GM18526 (cell line): Measurements from ENCODE around the gene DNAL1.

Source experiments
- POLR2A ChIP-seq: IDR thresholded peaks from 3 replicates; pipeline ENCODE4 v1.6.1; 2011; ENCODE audit not compliant: insufficient read length; ENCODE audit errors: extremely low read depth

DNAL1 gene

DNA sequence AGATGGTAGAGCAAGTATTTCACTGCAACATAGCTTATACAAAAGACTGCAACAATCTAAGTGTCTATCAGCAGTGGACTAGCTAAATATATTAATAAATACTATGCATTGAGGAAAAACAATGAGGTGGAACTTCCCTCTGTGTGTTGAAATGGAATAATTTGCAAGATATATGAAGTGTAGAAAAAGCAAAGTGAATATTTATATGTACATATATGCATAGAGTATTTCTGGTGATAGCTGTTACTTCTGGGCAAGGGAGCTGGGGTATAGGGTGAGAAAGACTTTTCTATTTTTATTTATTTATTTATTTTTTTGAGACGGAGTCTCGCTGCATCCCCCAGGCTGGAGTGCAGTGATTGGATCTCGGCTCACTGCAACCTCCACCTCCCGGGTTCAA, 33.9 kb downstream of the DNAL1 start:
- TF ChIP-seq POLR2A, result no peak

DNA sequence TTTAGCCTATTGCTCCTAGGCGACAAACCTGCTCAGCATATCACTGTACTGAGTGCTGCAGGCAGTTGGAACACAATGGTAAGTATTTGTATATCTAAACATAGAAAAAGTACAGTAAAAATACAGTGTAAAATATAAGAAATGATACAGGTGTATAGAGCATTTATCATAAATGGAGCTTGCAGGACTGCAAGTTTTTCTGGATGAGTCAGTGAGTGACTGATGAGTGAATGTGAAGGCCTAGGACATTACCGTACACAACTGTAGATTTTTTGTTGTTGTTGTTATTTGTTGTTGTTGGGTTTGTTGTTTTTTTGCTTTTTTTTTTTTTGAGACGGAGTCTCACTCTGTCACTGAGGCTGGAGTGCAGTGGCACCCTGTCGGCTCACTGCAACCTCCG, 36.0 kb downstream of the DNAL1 start:
- TF ChIP-seq POLR2A, result no peak

DNA sequence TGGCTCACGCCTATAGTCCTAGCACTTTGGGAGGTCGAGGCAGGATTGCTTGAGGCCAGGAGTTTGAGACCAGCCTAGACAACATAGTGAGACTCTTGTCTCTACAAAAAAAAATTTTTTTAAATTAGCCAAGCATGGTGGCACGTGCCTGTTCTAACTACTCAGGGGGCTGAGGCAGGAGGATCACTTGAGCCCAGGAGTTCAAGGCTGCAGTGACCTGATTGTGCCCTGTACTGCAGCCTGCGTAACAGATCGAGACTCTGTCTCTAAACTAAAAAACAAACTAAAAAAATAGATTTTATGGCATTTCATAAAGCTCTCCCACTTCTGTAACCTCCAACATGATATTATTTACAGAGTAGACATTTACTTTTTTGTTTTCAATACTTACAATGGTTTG, 39.8 kb downstream of the DNAL1 start:
- no peak for TF ChIP-seq POLR2A

DNA sequence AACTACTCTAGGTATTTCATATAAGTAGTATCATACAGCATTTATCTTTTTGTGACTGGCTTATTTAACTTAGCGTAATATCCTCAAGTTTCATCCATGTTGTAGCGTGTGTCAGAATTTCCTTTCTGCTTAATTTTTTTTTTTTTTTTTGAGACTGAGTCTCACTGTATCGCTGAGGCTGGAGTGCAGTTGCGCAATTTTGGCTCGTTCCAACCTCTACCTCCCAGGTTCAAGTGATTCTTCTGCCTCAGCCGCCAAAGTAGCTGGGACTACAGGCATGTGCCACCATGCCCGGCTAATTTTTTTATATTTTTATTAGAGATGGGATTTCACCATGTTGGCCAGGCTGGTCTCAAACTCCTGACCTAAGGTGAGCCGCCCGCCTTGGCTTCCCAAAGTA, 40.5 kb downstream of the DNAL1 start:
- TF ChIP-seq POLR2A, result no peak

DNA sequence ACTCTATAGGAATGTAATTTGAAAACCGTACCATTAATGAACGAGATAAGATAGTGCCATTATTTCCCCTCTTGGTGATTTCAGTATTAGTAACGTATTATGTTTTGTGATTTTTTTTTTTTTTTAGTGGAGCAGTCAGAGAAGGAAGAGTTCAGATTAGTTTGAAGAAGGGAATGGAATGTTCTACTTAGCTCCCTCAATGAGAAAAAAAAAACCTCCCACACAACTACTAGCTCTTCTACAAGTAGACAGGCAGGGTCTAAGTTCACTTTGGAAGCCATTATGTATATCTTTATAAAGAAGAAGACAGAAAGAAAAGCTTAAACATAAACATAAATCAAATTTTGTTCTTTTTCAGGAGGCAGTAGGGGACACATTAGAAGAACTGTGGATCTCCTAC, 42.1 kb downstream of the DNAL1 start:
- no peak for TF ChIP-seq POLR2A

DNA sequence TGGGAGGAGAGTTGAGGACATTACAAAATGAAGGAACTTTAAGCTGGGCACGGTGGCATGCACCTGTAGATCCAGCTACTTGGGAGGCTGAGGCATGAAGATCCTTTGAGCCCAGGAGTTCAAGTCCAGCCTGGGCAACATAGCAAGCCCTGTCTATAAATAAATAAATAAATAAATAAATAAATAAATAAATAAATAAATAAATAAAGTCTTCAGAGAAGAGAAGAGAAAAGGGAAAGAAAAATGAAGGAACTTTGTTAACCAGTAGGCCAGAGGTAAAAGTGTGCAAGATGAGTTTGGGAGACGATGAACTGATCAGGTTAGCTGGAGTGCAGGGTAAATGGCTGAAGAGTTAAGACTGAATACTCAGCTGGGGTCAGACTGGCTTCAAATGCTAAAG, 49.3 kb downstream of the DNAL1 start:
- TF ChIP-seq POLR2A, result no peak

DNA sequence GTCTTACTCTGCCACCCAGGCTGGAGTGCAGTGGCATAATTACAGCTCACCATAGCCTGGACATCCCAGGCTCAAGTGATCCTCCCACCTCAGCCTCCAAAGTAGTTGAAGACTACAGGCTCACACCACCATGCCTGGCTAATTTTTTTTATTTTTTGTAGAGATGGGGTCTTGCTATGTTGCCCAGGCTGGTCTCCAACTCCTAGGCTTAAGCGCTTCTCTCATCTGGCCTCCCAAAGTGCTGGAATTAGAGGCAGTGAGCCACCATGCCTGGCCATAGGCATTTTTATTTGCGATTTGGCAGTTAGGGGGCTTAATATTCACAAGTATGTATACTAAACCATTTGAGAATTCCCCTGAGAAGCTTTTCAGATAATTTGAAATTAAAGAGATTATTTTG, 50.3 kb downstream of the DNAL1 start:
- TF ChIP-seq POLR2A, result no peak

DNA sequence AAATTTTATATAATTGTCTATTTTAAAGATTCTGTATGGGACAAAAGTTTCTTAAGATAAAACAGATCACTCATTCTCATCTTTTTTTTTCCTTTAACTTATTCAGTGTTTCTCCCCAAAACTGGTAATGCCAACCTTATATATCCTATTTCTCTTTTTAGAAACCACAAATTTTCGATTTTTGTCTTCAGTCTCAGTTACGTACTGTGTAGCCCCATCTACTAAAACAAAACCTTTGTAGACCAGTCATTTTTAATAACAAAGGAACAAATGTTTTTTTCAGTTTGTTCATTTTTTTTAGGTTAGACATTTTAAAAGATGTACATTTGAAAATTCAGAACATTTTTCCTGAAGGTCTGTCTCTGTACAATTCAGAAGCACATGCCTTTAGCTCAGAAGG, 51.2 kb downstream of the DNAL1 start:
- TF ChIP-seq POLR2A, result no peak

DNA sequence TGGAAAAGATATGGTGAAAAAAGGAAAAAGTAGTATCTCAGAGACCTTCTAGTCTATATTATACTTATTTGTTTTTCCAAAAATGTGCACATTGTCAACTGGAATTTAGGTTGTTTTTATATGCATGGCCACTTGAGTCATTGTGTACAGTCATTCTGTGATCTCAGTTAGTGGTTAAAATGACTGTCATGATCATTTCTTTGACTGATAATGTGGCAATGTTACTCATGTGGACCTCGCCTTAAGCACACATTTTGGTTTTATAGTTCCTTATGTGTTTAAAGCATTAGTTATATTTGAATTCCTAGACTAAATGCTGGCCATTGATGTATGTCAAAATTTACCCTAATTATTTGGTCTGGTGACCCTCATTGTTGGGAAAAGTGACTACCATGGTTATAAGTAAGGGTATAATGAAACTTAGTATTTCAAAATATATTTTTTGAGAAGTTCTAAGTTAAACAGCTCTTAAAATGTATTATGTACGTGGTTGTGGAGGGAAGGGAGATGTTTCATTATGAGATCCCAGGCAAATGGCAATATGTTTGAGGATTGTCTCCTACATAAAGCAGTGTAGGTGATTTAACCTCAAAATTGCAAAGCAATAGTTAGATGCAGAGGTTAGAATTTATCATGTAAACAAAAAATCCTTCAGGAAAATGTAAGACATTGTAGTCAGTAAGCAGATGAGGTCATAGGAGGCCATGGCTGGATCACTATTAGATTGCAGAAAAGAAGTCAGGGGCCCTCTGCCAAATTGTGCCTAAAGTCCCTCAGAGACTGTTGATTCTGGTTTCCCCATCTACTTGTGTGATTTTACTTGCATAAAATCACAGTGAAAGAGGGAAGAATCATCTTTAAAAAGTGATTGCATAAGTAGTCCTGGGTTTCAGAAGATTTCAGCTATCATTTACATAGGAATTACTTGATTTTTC, 51.9 kb downstream of the DNAL1 start:
- TF ChIP-seq POLR2A, result no peak

DNA sequence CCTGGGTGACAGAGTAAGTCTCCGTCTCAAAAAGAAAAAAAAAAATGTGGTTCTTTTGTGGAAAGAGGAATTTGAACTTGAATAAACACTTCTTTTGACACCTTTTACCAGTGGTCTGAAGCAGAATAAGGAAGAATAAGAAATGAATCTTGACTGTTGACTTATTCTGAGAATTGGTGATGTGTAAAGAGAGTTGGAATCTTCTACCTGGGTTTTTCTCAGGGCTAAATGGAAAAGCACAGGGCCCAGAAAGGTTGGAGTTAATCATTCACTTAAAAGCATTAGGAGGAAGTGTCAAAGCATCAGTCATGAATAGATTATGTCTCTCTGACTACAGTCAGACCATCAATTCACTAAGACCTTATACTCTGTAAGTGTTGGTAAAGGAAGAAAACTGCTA, 55.5 kb downstream of the DNAL1 start:
- TF ChIP-seq POLR2A, result no peak

DNA sequence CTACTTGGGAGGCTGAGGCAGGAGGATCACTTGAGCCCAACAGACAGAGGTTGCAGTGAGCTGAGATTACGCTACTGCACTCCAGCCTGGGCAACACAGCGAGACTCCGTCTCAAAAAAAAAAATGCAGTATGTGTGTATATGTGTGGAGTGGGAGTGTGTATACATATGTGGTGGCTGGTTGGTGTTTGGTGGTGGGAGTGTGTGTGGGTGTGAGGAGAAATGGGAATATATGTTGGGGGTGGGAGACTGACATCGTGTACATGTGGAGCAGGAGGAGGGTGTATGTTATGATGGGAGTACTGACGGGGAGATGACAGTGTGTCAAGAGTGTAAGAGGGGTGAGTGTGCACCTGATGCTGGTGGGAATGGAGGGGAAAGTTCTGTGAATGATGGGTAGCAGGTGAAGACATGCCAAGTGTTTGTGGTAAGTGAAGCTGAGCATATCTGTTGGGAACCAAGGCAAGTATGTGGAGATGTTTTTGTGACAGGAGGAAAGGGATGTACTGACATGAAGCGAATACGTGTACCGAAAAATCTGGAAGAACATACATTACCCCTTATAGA, 65.2 kb downstream of the DNAL1 start:
- no peak for TF ChIP-seq POLR2A

DNA sequence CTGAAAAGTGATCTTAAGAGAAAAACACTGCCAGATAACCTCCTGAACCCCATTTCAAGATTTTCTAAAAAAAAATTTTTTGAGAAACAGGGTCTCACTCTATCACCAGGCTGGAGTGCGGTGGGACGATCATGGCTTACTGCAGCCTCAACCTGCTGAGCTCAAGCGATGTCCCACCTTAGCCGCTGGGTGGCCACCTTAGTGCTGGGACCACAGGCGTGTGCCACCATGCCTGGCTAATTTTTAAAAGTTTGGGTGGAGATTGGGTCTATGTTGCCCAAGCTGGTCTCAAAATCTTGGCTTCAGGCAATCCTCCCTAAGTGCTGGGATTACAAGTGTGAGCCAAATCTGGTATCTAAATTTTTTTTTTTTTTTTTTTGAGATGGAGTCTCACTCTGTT, 66.0 kb downstream of the DNAL1 start:
- no peak for TF ChIP-seq POLR2A

DNA sequence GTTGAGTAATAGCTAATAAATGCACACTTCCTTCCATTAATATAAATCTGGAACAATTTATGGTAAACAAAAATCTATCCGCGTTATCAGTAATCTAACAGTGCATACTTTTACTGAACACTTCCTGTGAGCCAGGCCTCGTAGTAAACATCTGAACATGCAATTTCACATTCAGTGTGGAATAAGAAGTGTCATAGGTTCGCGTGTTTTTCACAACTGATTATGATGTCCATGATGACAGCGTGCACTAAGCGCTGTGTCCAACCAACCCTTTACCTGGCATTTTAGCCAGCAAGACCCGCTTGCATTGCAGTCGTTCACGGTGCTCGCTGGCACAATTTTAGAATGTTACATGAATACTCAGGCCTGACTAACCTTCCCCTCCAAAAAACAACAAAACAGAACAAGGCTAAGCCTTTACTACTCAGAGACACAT, 67.3 kb downstream of the DNAL1 start:
- TF ChIP-seq POLR2A, result no peak

DNA sequence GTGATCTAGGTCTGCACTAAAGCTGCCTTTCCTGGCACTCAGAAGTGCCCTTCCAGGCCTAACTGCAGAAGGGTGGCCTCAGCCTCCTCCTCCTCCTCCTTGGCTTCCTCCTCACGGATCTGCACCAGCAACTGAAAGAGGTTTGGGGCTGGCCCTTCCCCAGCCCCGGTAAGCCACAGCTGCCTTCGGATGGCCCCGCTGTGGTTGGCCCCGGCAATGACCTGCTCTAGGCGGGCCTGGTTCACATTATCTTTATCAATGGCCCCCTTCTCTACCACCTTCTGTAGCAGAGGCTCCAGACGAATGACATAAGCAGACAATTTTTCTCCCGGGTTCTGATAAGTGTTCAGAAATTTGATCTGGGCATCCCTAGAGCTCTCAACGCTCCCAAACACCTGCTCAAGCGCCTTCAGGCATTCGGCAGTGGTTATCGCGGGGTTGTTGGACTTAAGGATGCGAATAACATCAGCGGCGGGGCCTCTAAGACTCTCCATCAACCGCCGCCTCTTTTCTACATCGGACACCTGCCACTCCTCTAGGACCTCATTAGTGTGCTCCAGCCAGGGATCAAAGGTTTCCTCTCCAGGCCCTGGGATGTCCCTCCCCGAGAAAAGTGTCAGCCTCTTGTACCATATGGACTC, 67.9 kb downstream of the DNAL1 start:
- no peak for TF ChIP-seq POLR2A

DNA sequence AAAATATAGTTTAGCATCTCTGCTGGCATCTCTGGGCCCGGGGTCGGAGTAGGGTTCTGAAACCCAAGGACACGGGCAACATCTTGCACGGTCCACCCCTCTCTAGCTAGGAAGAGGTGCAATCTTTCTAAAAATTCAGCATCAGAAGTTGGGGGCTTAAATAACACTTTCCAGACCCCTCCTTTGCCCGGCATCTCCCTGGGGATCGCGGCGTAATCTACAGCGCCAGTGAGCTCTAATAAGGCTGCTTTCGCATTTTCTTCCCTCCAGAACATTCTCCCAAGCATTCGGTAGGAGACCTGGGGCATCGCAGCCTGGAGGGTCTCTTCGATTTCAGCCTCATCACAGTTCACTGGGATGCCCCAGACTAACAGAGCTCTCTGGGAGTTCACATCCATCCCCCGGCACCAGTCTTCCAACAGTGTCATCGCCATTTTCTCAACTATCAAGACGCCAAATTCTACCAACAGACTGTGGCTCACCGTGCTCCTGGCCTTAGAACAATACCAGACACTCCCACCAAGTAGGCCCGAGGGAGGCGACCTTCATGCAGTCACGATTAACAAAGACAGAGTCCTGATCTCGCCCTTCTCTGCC, 68.5 kb downstream of the DNAL1 start:
- TF ChIP-seq POLR2A, result no peak
